ENCODE measurements around the gene IQSEC3. TPM values are rescaled to one million over a fixed set of nuclear protein-coding genes. Genes with fewer than 3 reads are reported as not detected.

IQSEC3 gene
- total and polyA plus RNA-seq, 8 donors: 0.16 to 10.1 (median 1.2) TPM

GRCh38 chr12:197911-198695 is 131.5 kb downstream of the IQSEC3 start:
- ATAC-seq (no peak), DNase-seq (no peak), FAIRE-seq (no peak)
- no peak overlapping the region for H3K27ac ChIP-seq
- WGBS, 2 donors: 97 to 99% methylated on average over 11 of the region's 11 CpGs
- no peaks in the 10 kb centered on the region for H3K9me3 ChIP-seq
- H3K4me3 ChIP-seq: no peak overlapping the region
- intact Hi-C loops (cut with DNase I): no loop called here
- H3K4me1 ChIP-seq: peaks cover 0 to 4% (median 0%) of the 10 kb centered on the region in 3 donors
- no peak for TF ChIP-seq CTCF (IDR thresholded peaks at IDR 0.05)
- no peaks in the 10 kb centered on the region for H3K36me3 ChIP-seq
- no peaks in the 10 kb centered on the region for H3K27me3 ChIP-seq

- Histone ChIP-seq H3K27ac (no peak overlapping the region), H3K4me3 (no peak overlapping the region), H3K4me1 (peaks cover 0 to 4% (median 0%) of the 10 kb centered on the region in 3 donors), H3K27me3 (no peaks in the 10 kb centered on the region), H3K9me3 (no peaks in the 10 kb centered on the region), H3K36me3 (no peaks in the 10 kb centered on the region)
- FAIRE-seq (no peak), ATAC-seq (peak; percentile 28 to 71 (median 58)), DNase-seq (peak in 4 of 6 donors; percentile 45 to 56 (median 51))
- no peak for TF ChIP-seq CTCF (IDR thresholded peaks at IDR 0.05)
- intact Hi-C loops (cut with DNase I): no loop called here
- WGBS, 2 donors: 22 to 33% methylated on average over 9 of the region's 9 CpGs
Observed at GRCh38 chr12:198705-199104, 132.1 kb downstream of the IQSEC3 start.

GRCh38 chr12:201361-201760 is 134.8 kb downstream of the IQSEC3 start:
- Histone ChIP-seq H3K9me3 (no peaks in the 10 kb centered on the region), H3K4me3 (no peak overlapping the region), H3K27me3 (no peaks in the 10 kb centered on the region), H3K27ac (no peak overlapping the region), H3K4me1 (peaks cover 0 to 4% (median 4%) of the 10 kb centered on the region in 3 donors), H3K36me3 (no peaks in the 10 kb centered on the region)
- no peak for FAIRE-seq
- ATAC-seq: no peak
- no peak for TF ChIP-seq CTCF (IDR thresholded peaks at IDR 0.05)
- DNase-seq: peak in 1 of 6 donors; percentile 28
- intact Hi-C loops (cut with DNase I): no loop called here
- WGBS, 2 donors: 85 to 93% methylated on average over 8 of the region's 8 CpGs

GRCh38 chr12:202081-202731 is 135.6 kb downstream of the IQSEC3 start:
- FAIRE-seq (no peak), DNase-seq (peak in 1 of 6 donors; percentile 52), ATAC-seq (no peak)
- Histone ChIP-seq H3K27me3 (no peaks in the 10 kb centered on the region), H3K9me3 (no peaks in the 10 kb centered on the region), H3K27ac (no peak overlapping the region), H3K36me3 (no peaks in the 10 kb centered on the region), H3K4me3 (no peak overlapping the region), H3K4me1 (peaks cover 0 to 4% (median 4%) of the 10 kb centered on the region in 3 donors)
- TF ChIP-seq CTCF (IDR thresholded peaks at IDR 0.05): no peak
- 72 to 73% methylated on average over 15 of the region's 15 CpGs for WGBS, 2 donors
- intact Hi-C loops (cut with DNase I): no loop called here

- peaks cover 0 to 4% (median 4%) of the 10 kb centered on the region in 3 donors for H3K4me1 ChIP-seq
- no peak for TF ChIP-seq CTCF (IDR thresholded peaks at IDR 0.05)
- DNase-seq (no peak), ATAC-seq (no peak), FAIRE-seq (no peak)
- H3K27ac ChIP-seq: no peak overlapping the region
- H3K27me3 ChIP-seq: no peaks in the 10 kb centered on the region
- H3K9me3 ChIP-seq: no peaks in the 10 kb centered on the region
- H3K36me3 ChIP-seq: no peaks in the 10 kb centered on the region
- intact Hi-C loops (cut with DNase I): no loop called here
- H3K4me3 ChIP-seq: peak overlapping the region; percentile 26 to 47 (median 31)
- WGBS, 2 donors: 64 to 69% methylated on average over 16 of the region's 16 CpGs
Observed at GRCh38 chr12:203074-203461, 136.5 kb downstream of the IQSEC3 start.
